GM12878 (cell line): ENCODE measurements around the gene MPZL1. TPM values are rescaled to one million over a fixed set of nuclear protein-coding genes. Genes with fewer than 3 reads are reported as not detected.
"Not testable (repeated sequence)": the region's sequence is repeated elsewhere in the genome, so short reads cannot be mapped to it uniquely, and the experiment has no call there.

ENCODE experiments used
- ATAC-seq: fragments of 200-7000 bp; cut with Tn5 transposase; 3 replicates; pipeline ENCODE4 v1.9.1; 2020; ENCODE audit warnings: mild to moderate bottlenecking, moderate library complexity
- BruUV-seq: library from RNA; stranded (reverse); fragments of 400-500 nt; replicated peaks from 2 replicates; lab custom pipeline; 2021; lab: Mats Ljungman, UMichigan
- CTCF ChIA-PET: fragments of 300-600 bp; sonication (Branson Sonifier 250); formaldehyde crosslinking; extraction: SDS; loops from one replicate; lab custom pipeline; 2021; ENCODE audit warnings: inconsistent platforms; lab: Yijun Ruan, JAX
- POLR2A ChIA-PET: fragments of 350-600 bp; formaldehyde crosslinking; extraction: SDS; loops from one replicate; lab custom pipeline; 2021; ENCODE audit warnings: inconsistent platforms; lab: Charles Lee
- RAD21 ChIA-PET: fragments of 300-600 bp; sonication (Branson Sonifier 250); formaldehyde crosslinking; loops from one replicate; lab custom pipeline; 2023; ENCODE audit warnings: antibody characterized with exemption; ENCODE audit not compliant: unreplicated experiment; lab: Charles Lee
- SMC1A ChIA-PET: fragments of 300-600 bp; sonication (Branson Sonifier 250); formaldehyde crosslinking; loops from one replicate; lab custom pipeline; 2023; ENCODE audit not compliant: unreplicated experiment, uncharacterized antibody; lab: Charles Lee
- DNase-seq: peaks from one replicate; pipeline ENCODE4 v3.0.0-alpha.2; 2011; ENCODE audit warnings: low read depth, low spot score
- FAIRE-seq: peaks from 3 replicates; lab custom pipeline; 2011; peaks lifted over from hg19 to GRCh38; lab: Jason Lieb, UNC
- H2AFZ ChIP-seq: 2 replicates; pipeline ENCODE4 v1.6.0; 2011; ENCODE audit warnings: low read depth, low read length, control low read depth; ENCODE audit not compliant: control insufficient read depth
- H3K27ac ChIP-seq: 2 replicates; pipeline ENCODE4 v1.5.1; 2011; ENCODE audit warnings: control low read depth; ENCODE audit not compliant: control insufficient read depth, insufficient read depth
- H3K27me3 ChIP-seq, 2 experiments: replicated peaks in 1 of 2; 2 replicates each; pipeline versions ENCODE4 v1.6.0 to v1.6.1; 2011; ENCODE audit warnings: low read length in 1 of 2; ENCODE audit not compliant: control insufficient read depth in 2 of 2, insufficient read depth in 2 of 2
- H3K36me3 ChIP-seq, 2 experiments: 2 replicates each; pipeline ENCODE4 v1.5.1; 2011; ENCODE audit warnings: low read length in 1 of 2; ENCODE audit not compliant: control insufficient read depth in 2 of 2, insufficient read depth in 2 of 2
- H3K4me1 ChIP-seq: 2 replicates; pipeline ENCODE4 v1.6.1; 2011; ENCODE audit warnings: mild to moderate bottlenecking, low read length, moderate library complexity, mixed read lengths; ENCODE audit not compliant: control insufficient read depth, insufficient read depth
- H3K4me2 ChIP-seq: 2 replicates; pipeline ENCODE4 v1.6.0; 2011; ENCODE audit warnings: control low read depth; ENCODE audit not compliant: control insufficient read depth, insufficient read depth
- H3K4me3 ChIP-seq: fragments of 200-600 bp; sonication (generic); 2 replicates; pipeline ENCODE4 v1.5.1; 2016
- H3K79me2 ChIP-seq: 2 replicates; pipeline ENCODE4 v1.6.0; 2011; ENCODE audit warnings: low read length; ENCODE audit not compliant: control insufficient read depth, insufficient read depth
- H3K9ac ChIP-seq: 2 replicates; pipeline ENCODE4 v1.8.0; 2011; ENCODE audit warnings: low read length, control low read depth, mixed read lengths; ENCODE audit not compliant: control insufficient read depth, insufficient read depth
- H3K9me3 ChIP-seq: replicated peaks from 3 replicates; pipeline ENCODE4 v1.5.1; 2011; ENCODE audit warnings: mild to moderate bottlenecking, low read length; ENCODE audit not compliant: control insufficient read depth, insufficient read depth
- H4K20me1 ChIP-seq: 2 replicates; pipeline ENCODE4 v1.6.0; 2011; ENCODE audit not compliant: control insufficient read depth, insufficient read depth
- EED ChIP-seq: sonication (generic); IDR thresholded peaks from 2 replicates; pipeline ENCODE4 v1.6.1; 2016; ENCODE audit warnings: antibody characterized with exemption, low read depth
- FOS ChIP-seq: IDR thresholded peaks from 3 replicates; pipeline ENCODE4 v1.6.1; 2011; ENCODE audit warnings: borderline replicate concordance; ENCODE audit not compliant: insufficient read length; ENCODE audit errors: extremely low read depth
- HDAC2 ChIP-seq: fragments of 200-600 bp; sonication (generic); IDR thresholded peaks from 2 replicates; pipeline ENCODE4 v1.6.1; 2017
- KDM1A ChIP-seq: fragments of 200-600 bp; sonication (generic); IDR thresholded peaks from 2 replicates; pipeline ENCODE4 v1.6.1; 2016; ENCODE audit warnings: borderline replicate concordance
- NFIC ChIP-seq: IDR thresholded peaks from 2 replicates; pipeline ENCODE4 v1.6.1; 2012; ENCODE audit warnings: low read depth, mild to moderate bottlenecking, inconsistent platforms, low read length, moderate library complexity
- NFYB ChIP-seq: IDR thresholded peaks from 2 replicates; pipeline ENCODE4 v1.6.1; 2011; ENCODE audit warnings: low read depth, mild to moderate bottlenecking, low read length, improper control_type of control experiment, moderate library complexity; ENCODE audit not compliant: insufficient read depth
- SKIL ChIP-seq: fragments of 450-650 bp; IDR thresholded peaks from 2 replicates; pipeline ENCODE4 v1.6.1; 2017; ENCODE audit warnings: mild to moderate bottlenecking, low read depth, inconsistent platforms; ENCODE audit not compliant: poor library complexity, severe bottlenecking
- TAF1 ChIP-seq: IDR thresholded peaks from 2 replicates; pipeline ENCODE4 v1.6.1; 2011; ENCODE audit warnings: mild to moderate bottlenecking, low read depth, low read length, borderline replicate concordance
- ZBTB4 ChIP-seq: fragments of 450-650 bp; formaldehyde crosslinking; IDR thresholded peaks from 2 replicates; pipeline ENCODE4 v1.4.0; 2022; ENCODE audit warnings: mild to moderate bottlenecking, moderate library complexity
- WGBS: methylation state at CpG from one replicate; pipeline ENCODE4 v1.1.6; 2016; ENCODE audit warnings: low lambda C conversion rate; ENCODE audit not compliant: insufficient replicate concordance, insufficient coverage; ENCODE audit errors: missing lambda C conversion rate; 5-methylcytosine and 5-hydroxymethylcytosine counted together
- in situ Hi-C: fragments of 300-500 bp; cut with MboI; formaldehyde crosslinking; loops from 9 replicates; pipeline ENCODE4 v1.14.3; 2018; ENCODE audit warnings: mixed read lengths
- intact Hi-C: fragments of 100-400 bp; cut with micrococcal nuclease; formaldehyde crosslinking; loops from one replicate; pipeline ENCODE4 v1.14.2; 2022; ENCODE audit not compliant: unreplicated experiment
- polyA plus RNA-seq, 11 experiments: library from polyadenylated mRNA; depleted of rRNA in 4 of 11; unstranded in 6 of 11; stranded (reverse) in 5 of 11; fragments of >200 nt; fragmentation: Nextera tagmentation in 4 of 11; fragmentation: Illumina TruSeq in 1 of 11; extraction: Ambion mirVana in 4 of 11; extraction: Trizol in 1 of 11; gene quantifications; 1 replicate in 1 of 11; 2 replicates in 10 of 11; pipeline versions ENCODE4 v1.2.1 to v1.2.3, GENCODE V29; 2011 to 2016; ENCODE audit warnings: inconsistent platforms in 2 of 11, missing spikeins in 2 of 11, low read depth in 1 of 11
- total RNA-seq, 4 experiments: library from RNA; depleted of rRNA in 3 of 4; stranded (reverse); fragments of >200 nt in 3 of 4; fragmentation: Illumina TruSeq in 1 of 4; extraction: Trizol in 1 of 4; gene quantifications; 2 replicates each; pipeline versions ENCODE4 v1.2.1 to v1.2.3, GENCODE V29; 2013 to 2021
- TF ChIP-seq, protein P1 (sequence below): fragments of 450-650 bp; conservative IDR thresholded peaks from 2 replicates; pipeline ENCODE4 v1.6.1; 2017; ENCODE audit warnings: mild to moderate bottlenecking, moderate library complexity

The MPZL1 gene
- total and polyA plus RNA-seq, 10 of the 15 experiments (the other 5 are each of a cell fraction or from before 2014, with no cell fraction given): 9.8 to 60.9 (median 45.9) TPM

- H2AFZ ChIP-seq, H3K27me3 ChIP-seq, H4K20me1 ChIP-seq, H3K4me3 ChIP-seq, ATAC-seq, BruUV-seq, H3K79me2 ChIP-seq, POLR2A ChIA-PET, H3K36me3 ChIP-seq, H3K27ac ChIP-seq, intact Hi-C loops, H3K4me1 ChIP-seq, H3K4me2 ChIP-seq, H3K9ac ChIP-seq, in situ Hi-C loops, H3K9me3 ChIP-seq, DNase-seq, RAD21 ChIA-PET, FAIRE-seq: not testable (repeated sequence)
- WGBS: 63% methylated on average over 5 of the region's 5 CpGs
- SMC1A ChIA-PET: interaction anchor here (0.6 to 1.8 kb wide), 4 partner anchors 11 to 252 kb away, joined by 3 to 8 read pairs (median 3); no protein-coding TSS in a partner anchor
- CTCF ChIA-PET: interaction anchor here (0.6 kb wide), 1 partner anchor 225 kb away, joined by 3 read pairs; no protein-coding TSS in a partner anchor
Measured at GRCh38 chr1:167830668-167831067, 108.9 kb downstream of the MPZL1 start.

DNA sequence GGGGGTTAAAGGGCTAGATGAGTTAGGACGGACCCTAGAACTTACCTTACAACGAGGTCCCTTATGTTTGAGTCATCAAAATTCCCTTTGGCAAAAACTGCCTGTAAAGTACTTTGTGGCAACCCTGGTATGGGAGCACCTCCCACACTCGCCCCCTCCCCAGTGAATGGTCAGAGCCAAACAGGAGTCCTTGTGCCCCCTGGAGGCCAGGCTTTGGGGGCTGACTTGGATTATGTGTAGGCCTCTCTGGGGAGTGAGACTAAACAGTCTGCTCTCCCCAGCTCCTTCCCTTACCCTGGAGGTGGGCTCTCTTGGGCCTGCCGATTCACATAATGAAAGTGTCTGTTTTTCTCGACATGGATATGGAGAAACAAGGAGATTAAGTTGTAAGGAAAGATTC lies 110.9 kb downstream of the MPZL1 start:
- H3K27ac ChIP-seq: no peak overlapping the region
- no peak overlapping the region for H3K4me3 ChIP-seq
- no peaks in the 10 kb centered on the region for H3K9me3 ChIP-seq
- ATAC-seq (no peak), FAIRE-seq (no peak), DNase-seq (no peak)
- ChIA-PET CTCF (no interaction called here), SMC1A (no interaction called here), RAD21 (no interaction called here), POLR2A (interaction anchor here (0.5 kb wide), 1 partner anchor 36 kb away, joined by 4 read pairs; no protein-coding TSS in a partner anchor)
- intact Hi-C loops (no loop called here), in situ Hi-C loops (no loop called here)
- H2AFZ ChIP-seq: no peak overlapping the region
- no TSS peak for BruUV-seq
- no peak overlapping the region for H3K9ac ChIP-seq
- no peaks in the 10 kb centered on the region for H3K36me3 ChIP-seq
- H3K79me2 ChIP-seq: no peaks in the 10 kb centered on the region
- H4K20me1 ChIP-seq: no peaks in the 10 kb centered on the region
- no peak overlapping the region for H3K4me2 ChIP-seq
- H3K4me1 ChIP-seq: no peaks in the 10 kb centered on the region
- H3K27me3 ChIP-seq: no peaks in the 10 kb centered on the region
- 41% methylated on average over 5 of the region's 5 CpGs for WGBS
- TF ChIP-seq SKIL: no peak
- TF ChIP-seq TAF1: no peak
- TF ChIP-seq KDM1A: no peak
- TF ChIP-seq NFYB: no peak
- no peak for TF ChIP-seq NFIC
- TF ChIP-seq, protein P1, sequence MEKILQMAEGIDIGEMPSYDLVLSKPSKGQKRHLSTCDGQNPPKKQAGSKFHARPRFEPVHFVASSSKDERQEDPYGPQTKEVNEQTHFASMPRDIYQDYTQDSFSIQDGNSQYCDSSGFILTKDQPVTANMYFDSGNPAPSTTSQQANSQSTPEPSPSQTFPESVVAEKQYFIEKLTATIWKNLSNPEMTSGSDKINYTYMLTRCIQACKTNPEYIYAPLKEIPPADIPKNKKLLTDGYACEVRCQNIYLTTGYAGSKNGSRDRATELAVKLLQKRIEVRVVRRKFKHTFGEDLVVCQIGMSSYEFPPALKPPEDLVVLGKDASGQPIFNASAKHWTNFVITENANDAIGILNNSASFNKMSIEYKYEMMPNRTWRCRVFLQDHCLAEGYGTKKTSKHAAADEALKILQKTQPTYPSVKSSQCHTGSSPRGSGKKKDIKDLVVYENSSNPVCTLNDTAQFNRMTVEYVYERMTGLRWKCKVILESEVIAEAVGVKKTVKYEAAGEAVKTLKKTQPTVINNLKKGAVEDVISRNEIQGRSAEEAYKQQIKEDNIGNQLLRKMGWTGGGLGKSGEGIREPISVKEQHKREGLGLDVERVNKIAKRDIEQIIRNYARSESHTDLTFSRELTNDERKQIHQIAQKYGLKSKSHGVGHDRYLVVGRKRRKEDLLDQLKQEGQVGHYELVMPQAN: no peak
- TF ChIP-seq EED: no peak
- no peak for TF ChIP-seq HDAC2
- no peak for TF ChIP-seq FOS
- TF ChIP-seq ZBTB4 (CRISPR knock-in tag): no peak
